Measurements from ENCODE around the gene ITGB2. TPM values are rescaled to one million over a fixed set of nuclear protein-coding genes. Genes with fewer than 3 reads are reported as not detected.

ITGB2 gene
- total RNA-seq, 1 experiment from 2014 or later, result 1.5 TPM

DNA sequence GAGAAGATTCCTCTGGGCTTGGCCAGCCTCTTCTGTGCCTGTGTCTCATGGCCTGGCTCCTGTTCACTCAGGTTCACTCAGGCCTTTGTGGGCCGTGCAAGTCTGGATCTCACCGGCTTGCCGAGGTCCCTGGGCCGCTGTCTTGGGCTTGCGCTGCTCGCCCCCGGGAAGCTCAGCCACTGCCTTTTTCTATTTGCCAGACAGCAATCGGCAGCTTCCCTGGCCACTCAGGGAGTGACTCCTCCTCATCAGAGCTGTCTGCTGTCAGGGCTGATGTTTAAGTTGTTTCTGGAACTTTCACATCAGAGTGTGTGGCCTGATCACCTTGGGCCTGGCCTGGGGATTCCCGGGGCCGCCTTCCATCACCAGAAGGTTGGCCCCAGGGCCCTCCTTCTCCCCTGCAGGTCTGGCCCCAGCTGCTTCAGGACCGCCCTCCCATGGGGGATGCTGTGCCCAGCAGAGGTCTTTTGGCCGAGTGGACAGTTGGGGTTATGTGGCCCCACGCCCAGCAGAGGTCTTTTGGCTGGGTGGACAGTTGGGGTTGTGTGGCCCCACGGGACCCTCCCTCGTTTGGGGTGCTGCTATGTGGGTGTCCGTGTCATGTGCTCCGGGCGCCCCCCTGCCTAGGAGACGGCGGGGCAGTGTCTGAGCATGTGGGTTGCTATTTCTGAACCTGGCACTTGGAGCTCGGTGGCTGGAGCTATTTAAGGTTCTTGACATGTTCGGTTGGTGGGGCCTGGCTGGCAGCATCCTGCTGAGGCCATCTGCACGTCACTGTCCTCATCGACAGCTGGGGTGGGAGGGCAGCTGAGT lies 31.6 kb upstream of the ITGB2 start:
- TF ChIP-seq, protein P1, sequence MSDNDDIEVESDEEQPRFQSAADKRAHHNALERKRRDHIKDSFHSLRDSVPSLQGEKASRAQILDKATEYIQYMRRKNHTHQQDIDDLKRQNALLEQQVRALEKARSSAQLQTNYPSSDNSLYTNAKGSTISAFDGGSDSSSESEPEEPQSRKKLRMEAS (IDR thresholded peaks at IDR 0.05), result no peak
- TF ChIP-seq YY1 (IDR thresholded peaks at IDR 0.05; ENCODE audit: extremely low read depth, insufficient replicate concordance, low read depth, low read length), result no peak
- no peak for TF ChIP-seq EZH2phosphoT487 (IDR thresholded peaks at IDR 0.05; ENCODE audit: borderline replicate concordance)
- TF ChIP-seq TCF7L2 (IDR thresholded peaks at IDR 0.05; ENCODE audit: borderline replicate concordance, extremely low read depth, insufficient read depth, insufficient read length), result no peak
- TF ChIP-seq RAD21 (IDR thresholded peaks at IDR 0.05; ENCODE audit: low read depth), result no peak
- no peak for TF ChIP-seq ZNF274 (IDR thresholded peaks at IDR 0.05; ENCODE audit: low read depth, low read length)
- TF ChIP-seq CBX3 (IDR thresholded peaks at IDR 0.05; ENCODE audit: low read depth), result no peak
- TF ChIP-seq CEBPB (IDR thresholded peaks at IDR 0.05; ENCODE audit: low read depth), result no peak
- TF ChIP-seq SIN3A (IDR thresholded peaks at IDR 0.05; ENCODE audit: low read depth), result no peak
- TF ChIP-seq ZFX (IDR thresholded peaks at IDR 0.05), result no peak
- no peak for TF ChIP-seq ZBTB33 (IDR thresholded peaks at IDR 0.05; ENCODE audit: extremely low read depth, insufficient replicate concordance, low read length)
- TF ChIP-seq EGR1 (IDR thresholded peaks at IDR 0.05; ENCODE audit: low read depth), result no peak
- no peak for TF ChIP-seq EZH2 (IDR thresholded peaks at IDR 0.05)
- TF ChIP-seq, protein P2, sequence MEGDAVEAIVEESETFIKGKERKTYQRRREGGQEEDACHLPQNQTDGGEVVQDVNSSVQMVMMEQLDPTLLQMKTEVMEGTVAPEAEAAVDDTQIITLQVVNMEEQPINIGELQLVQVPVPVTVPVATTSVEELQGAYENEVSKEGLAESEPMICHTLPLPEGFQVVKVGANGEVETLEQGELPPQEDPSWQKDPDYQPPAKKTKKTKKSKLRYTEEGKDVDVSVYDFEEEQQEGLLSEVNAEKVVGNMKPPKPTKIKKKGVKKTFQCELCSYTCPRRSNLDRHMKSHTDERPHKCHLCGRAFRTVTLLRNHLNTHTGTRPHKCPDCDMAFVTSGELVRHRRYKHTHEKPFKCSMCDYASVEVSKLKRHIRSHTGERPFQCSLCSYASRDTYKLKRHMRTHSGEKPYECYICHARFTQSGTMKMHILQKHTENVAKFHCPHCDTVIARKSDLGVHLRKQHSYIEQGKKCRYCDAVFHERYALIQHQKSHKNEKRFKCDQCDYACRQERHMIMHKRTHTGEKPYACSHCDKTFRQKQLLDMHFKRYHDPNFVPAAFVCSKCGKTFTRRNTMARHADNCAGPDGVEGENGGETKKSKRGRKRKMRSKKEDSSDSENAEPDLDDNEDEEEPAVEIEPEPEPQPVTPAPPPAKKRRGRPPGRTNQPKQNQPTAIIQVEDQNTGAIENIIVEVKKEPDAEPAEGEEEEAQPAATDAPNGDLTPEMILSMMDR (IDR thresholded peaks at IDR 0.05 in 2 of 3, conservative IDR thresholded peaks at IDR 0.05 in 1 of 3; ENCODE audit: borderline replicate concordance in 1 of 3, insufficient read depth in 1 of 3, low read depth in 2 of 3, low read length in 2 of 3), result no peak
- TF ChIP-seq, protein P3, sequence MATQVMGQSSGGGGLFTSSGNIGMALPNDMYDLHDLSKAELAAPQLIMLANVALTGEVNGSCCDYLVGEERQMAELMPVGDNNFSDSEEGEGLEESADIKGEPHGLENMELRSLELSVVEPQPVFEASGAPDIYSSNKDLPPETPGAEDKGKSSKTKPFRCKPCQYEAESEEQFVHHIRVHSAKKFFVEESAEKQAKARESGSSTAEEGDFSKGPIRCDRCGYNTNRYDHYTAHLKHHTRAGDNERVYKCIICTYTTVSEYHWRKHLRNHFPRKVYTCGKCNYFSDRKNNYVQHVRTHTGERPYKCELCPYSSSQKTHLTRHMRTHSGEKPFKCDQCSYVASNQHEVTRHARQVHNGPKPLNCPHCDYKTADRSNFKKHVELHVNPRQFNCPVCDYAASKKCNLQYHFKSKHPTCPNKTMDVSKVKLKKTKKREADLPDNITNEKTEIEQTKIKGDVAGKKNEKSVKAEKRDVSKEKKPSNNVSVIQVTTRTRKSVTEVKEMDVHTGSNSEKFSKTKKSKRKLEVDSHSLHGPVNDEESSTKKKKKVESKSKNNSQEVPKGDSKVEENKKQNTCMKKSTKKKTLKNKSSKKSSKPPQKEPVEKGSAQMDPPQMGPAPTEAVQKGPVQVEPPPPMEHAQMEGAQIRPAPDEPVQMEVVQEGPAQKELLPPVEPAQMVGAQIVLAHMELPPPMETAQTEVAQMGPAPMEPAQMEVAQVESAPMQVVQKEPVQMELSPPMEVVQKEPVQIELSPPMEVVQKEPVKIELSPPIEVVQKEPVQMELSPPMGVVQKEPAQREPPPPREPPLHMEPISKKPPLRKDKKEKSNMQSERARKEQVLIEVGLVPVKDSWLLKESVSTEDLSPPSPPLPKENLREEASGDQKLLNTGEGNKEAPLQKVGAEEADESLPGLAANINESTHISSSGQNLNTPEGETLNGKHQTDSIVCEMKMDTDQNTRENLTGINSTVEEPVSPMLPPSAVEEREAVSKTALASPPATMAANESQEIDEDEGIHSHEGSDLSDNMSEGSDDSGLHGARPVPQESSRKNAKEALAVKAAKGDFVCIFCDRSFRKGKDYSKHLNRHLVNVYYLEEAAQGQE (IDR thresholded peaks at IDR 0.05; ENCODE audit: low read depth), result no peak
- TF ChIP-seq SP1 (IDR thresholded peaks at IDR 0.05; ENCODE audit: low read depth), result no peak
- no peak for TF ChIP-seq SRF (IDR thresholded peaks at IDR 0.05; ENCODE audit: low read depth)
- TF ChIP-seq ATF3 (IDR thresholded peaks at IDR 0.05), result no peak
- TF ChIP-seq ELF1 (IDR thresholded peaks at IDR 0.05; ENCODE audit: borderline replicate concordance, low read depth), result no peak
- Histone ChIP-seq H3K9me3 (ENCODE audit: control insufficient read depth in 1 of 2, insufficient read depth in 1 of 2, low read depth in 1 of 2, low read length in 2 of 2) (no peaks in the 10 kb centered on the region), H3K36me3 (ENCODE audit: control insufficient read depth in 1 of 2, insufficient read depth in 2 of 2, low read length in 2 of 2) (peaks cover 4 to 18% of the 10 kb centered on the region in 2 experiments; a peak in 3 of 4 replicates), H3K4me2 (ENCODE audit: low read length) (no peak overlapping the region), H2AFZ (ENCODE audit: low read depth, low read length, poor library complexity, severe bottlenecking) (no peak overlapping the region), H3K9ac (ENCODE audit: low read length) (no peak overlapping the region), H3K27ac (ENCODE audit: low read depth, low read length) (no peak overlapping the region), H3K4me3 (replicated peaks in 1 of 2; ENCODE audit: low read depth in 1 of 2, low read length in 2 of 2) (no peak overlapping the region), H4K20me1 (ENCODE audit: insufficient read depth) (no peaks in the 10 kb centered on the region), H3K79me2 (ENCODE audit: insufficient read depth, low read length) (peaks cover 96% of the 10 kb centered on the region), H3K9me2 (ENCODE audit: insufficient read depth) (no peaks in the 10 kb centered on the region), H3K27me3 (ENCODE audit: insufficient read depth, low read length) (no peaks in the 10 kb centered on the region), H3K4me1 (ENCODE audit: control insufficient read depth in 1 of 2, insufficient read depth in 2 of 2, low read length in 2 of 2) (no peaks in the 10 kb centered on the region; a peak in 1 of 4 replicates)
- DNase-seq (ENCODE audit: low read depth, low spot score), result no peak
- intact Hi-C loops (cut with micrococcal nuclease), result no loop called here
- CTCF ChIA-PET, result interaction anchor here (2.0 kb wide), 1 partner anchor 176 kb away, joined by 7 read pairs; no protein-coding TSS in a partner anchor
- BruUV-seq (replicated peaks), result no TSS peak
- RAD21 ChIA-PET (ENCODE audit: low non-redundant PET in 1 of 2, low total read pairs in 2 of 2, uncharacterized antibody in 2 of 2, unreplicated experiment in 2 of 2), result interaction anchor here in 1 of 2 experiments (0.7 kb wide), 1 partner anchor 195 kb away, joined by 3 read pairs; no protein-coding TSS in a partner anchor
- no peak for ATAC-seq
- POLR2A ChIA-PET, result no interaction called here
